ENCODE data around the gene SDHC. TPM values are rescaled to one million over a fixed set of nuclear protein-coding genes. Genes with fewer than 3 reads are reported as not detected.
A peak's percentile ranks its signal among the peaks of the same experiment; 100 is the strongest.
"Not testable (repeated sequence)": the region's sequence is repeated elsewhere in the genome, so short reads cannot be mapped to it uniquely, and the experiment has no call there.

SDHC gene
- total and polyA plus RNA-seq, 2 donors = 29.4 to 160 TPM

- DNase-seq (ENCODE audit: extremely low spot score) = no peak
- no peak overlapping the region for H3K4me3 ChIP-seq (ENCODE audit: low read depth, low read length)
- 30% methylated on average over 6 of the region's 6 CpGs for WGBS
- no peak overlapping the region for H3K27ac ChIP-seq (ENCODE audit: low read depth)
- H3K36me3 ChIP-seq (ENCODE audit: insufficient read depth) = no peaks in the 10 kb centered on the region
- no peaks in the 10 kb centered on the region for H3K4me1 ChIP-seq (ENCODE audit: insufficient read depth)
Observed at GRCh38 chr1:161381707-161382106, 67.5 kb downstream of the SDHC start.

GRCh38 chr1:161382214-161383019 lies 68.2 kb downstream of the SDHC start:
- DNase-seq (ENCODE audit: extremely low spot score) = peak; percentile 29
- 31% methylated on average over 4 of the region's 4 CpGs for WGBS
- Histone ChIP-seq H3K36me3 (ENCODE audit: insufficient read depth) (no peaks in the 10 kb centered on the region), H3K4me3 (ENCODE audit: low read depth, low read length) (no peak overlapping the region), H3K4me1 (ENCODE audit: insufficient read depth) (no peaks in the 10 kb centered on the region), H3K27ac (ENCODE audit: low read depth) (no peak overlapping the region)

- H3K36me3 ChIP-seq (ENCODE audit: insufficient read depth) = no peaks in the 10 kb centered on the region
- 90% methylated on average over 3 of the region's 3 CpGs for whole genome bisulfite sequencing
- H3K4me3 ChIP-seq (ENCODE audit: low read depth, low read length) = no peak overlapping the region
- H3K27ac ChIP-seq (ENCODE audit: low read depth) = no peak overlapping the region
- DNase-seq (ENCODE audit: extremely low spot score) = no peak
- H3K4me1 ChIP-seq (ENCODE audit: insufficient read depth) = no peaks in the 10 kb centered on the region
Observed at GRCh38 chr1:161388639-161389038, 74.5 kb downstream of the SDHC start.

- WGBS = 76% methylated on average over 16 of the region's 16 CpGs
- not testable (repeated sequence) for H3K27ac ChIP-seq (ENCODE audit: low read depth); DNase-seq (ENCODE audit: extremely low spot score); H3K36me3 ChIP-seq (ENCODE audit: insufficient read depth); H3K4me1 ChIP-seq (ENCODE audit: insufficient read depth)
- peak overlapping the region; percentile 30 for H3K4me3 ChIP-seq (ENCODE audit: low read depth, low read length)
Observed at GRCh38 chr1:161389158-161389557, 75.0 kb downstream of the SDHC start.

- WGBS = under 1% methylated on average over 78 of the region's 79 CpGs
- H3K4me3 ChIP-seq (ENCODE audit: low read depth, low read length) = peak overlapping the region; percentile 39
- DNase-seq (ENCODE audit: extremely low spot score) = peak; percentile 96
- H3K4me1 ChIP-seq (ENCODE audit: insufficient read depth) = no peaks in the 10 kb centered on the region
- peak overlapping the region; percentile 79 for H3K27ac ChIP-seq (ENCODE audit: low read depth)
- H3K36me3 ChIP-seq (ENCODE audit: insufficient read depth) = no peaks in the 10 kb centered on the region
Observed at GRCh38 chr1:161389691-161390558, 75.7 kb downstream of the SDHC start.

GRCh38 chr1:161390559-161390858 lies 76.3 kb downstream of the SDHC start:
- Histone ChIP-seq H3K27ac (ENCODE audit: low read depth) (no peak overlapping the region), H3K4me1 (ENCODE audit: insufficient read depth) (no peaks in the 10 kb centered on the region), H3K36me3 (ENCODE audit: insufficient read depth) (no peaks in the 10 kb centered on the region), H3K4me3 (ENCODE audit: low read depth, low read length) (peak overlapping the region; percentile 39)
- 3% methylated on average over 13 of the region's 13 CpGs for WGBS
- DNase-seq (ENCODE audit: extremely low spot score) = no peak

- WGBS = 93% methylated on average over 7 of the region's 7 CpGs
- not testable (repeated sequence) for H3K4me3 ChIP-seq (ENCODE audit: low read depth, low read length); H3K27ac ChIP-seq (ENCODE audit: low read depth); DNase-seq (ENCODE audit: extremely low spot score); H3K4me1 ChIP-seq (ENCODE audit: insufficient read depth); H3K36me3 ChIP-seq (ENCODE audit: insufficient read depth)
Observed at GRCh38 chr1:161391136-161391535, 77.0 kb downstream of the SDHC start.

- 95% methylated on average over 8 of the region's 8 CpGs for WGBS
Observed at GRCh38 chr1:161391611-161392010, 77.4 kb downstream of the SDHC start.

GRCh38 chr1:161393151-161393550 lies 79.0 kb downstream of the SDHC start:
- no peak for DNase-seq (ENCODE audit: extremely low spot score)
- no peak overlapping the region for H3K4me3 ChIP-seq (ENCODE audit: low read depth, low read length)
- H3K36me3 ChIP-seq (ENCODE audit: insufficient read depth) = no peaks in the 10 kb centered on the region
- no peak overlapping the region for H3K27ac ChIP-seq (ENCODE audit: low read depth)
- H3K4me1 ChIP-seq (ENCODE audit: insufficient read depth) = no peaks in the 10 kb centered on the region

More at GRCh38 chr1:161391611-161392010, 77.4 kb downstream of the SDHC start:
- DNase-seq (ENCODE audit: extremely low spot score) = no peak
- H3K4me1 ChIP-seq (ENCODE audit: insufficient read depth) = no peaks in the 10 kb centered on the region
- H3K4me3 ChIP-seq (ENCODE audit: low read depth, low read length) = no peak overlapping the region
- H3K27ac ChIP-seq (ENCODE audit: low read depth) = no peak overlapping the region
- no peaks in the 10 kb centered on the region for H3K36me3 ChIP-seq (ENCODE audit: insufficient read depth)

- H3K4me1 ChIP-seq (ENCODE audit: insufficient read depth); H3K4me3 ChIP-seq (ENCODE audit: low read depth, low read length); H3K36me3 ChIP-seq (ENCODE audit: insufficient read depth); H3K27ac ChIP-seq (ENCODE audit: low read depth); DNase-seq (ENCODE audit: extremely low spot score): not testable (repeated sequence)
- 92% methylated on average over 8 of the region's 8 CpGs for WGBS
Observed at GRCh38 chr1:161397038-161397437, 82.9 kb downstream of the SDHC start.

- Histone ChIP-seq H3K4me1 (ENCODE audit: insufficient read depth) (no peaks in the 10 kb centered on the region), H3K36me3 (ENCODE audit: insufficient read depth) (no peaks in the 10 kb centered on the region), H3K27ac (ENCODE audit: low read depth) (peak overlapping the region; percentile 100), H3K4me3 (ENCODE audit: low read depth, low read length) (peak overlapping the region; percentile 59)
- DNase-seq (ENCODE audit: extremely low spot score) = no peak
- 7% methylated on average over 17 of the region's 17 CpGs for WGBS
Observed at GRCh38 chr1:161398900-161399256, 84.7 kb downstream of the SDHC start.

- no peaks in the 10 kb centered on the region for H3K36me3 ChIP-seq (ENCODE audit: insufficient read depth)
- peak overlapping the region; percentile 100 for H3K27ac ChIP-seq (ENCODE audit: low read depth)
- no peaks in the 10 kb centered on the region for H3K4me1 ChIP-seq (ENCODE audit: insufficient read depth)
- DNase-seq (ENCODE audit: extremely low spot score) = peak; percentile 90
- H3K4me3 ChIP-seq (ENCODE audit: low read depth, low read length) = peak overlapping the region; percentile 59
- under 1% methylated on average over 53 of the region's 53 CpGs for WGBS
Observed at GRCh38 chr1:161399257-161399998, 85.2 kb downstream of the SDHC start.

GRCh38 chr1:161402446-161402845 lies 88.3 kb downstream of the SDHC start:
- no peaks in the 10 kb centered on the region for H3K36me3 ChIP-seq (ENCODE audit: insufficient read depth)

More at GRCh38 chr1:161402446-161402845, 88.3 kb downstream of the SDHC start:
- Histone ChIP-seq H3K27ac (ENCODE audit: low read depth) (no peak overlapping the region), H3K4me3 (ENCODE audit: low read depth, low read length) (no peak overlapping the region), H3K4me1 (ENCODE audit: insufficient read depth) (no peaks in the 10 kb centered on the region)
- no peak for DNase-seq (ENCODE audit: extremely low spot score)
- WGBS = 90% methylated on average over 3 of the region's 3 CpGs

Data from urinary bladder (tissue), 4 donors.